Right kidney (tissue), 1 donor: Measurements from ENCODE around the gene PLXNA2.

Experiments
- DNase-seq: peaks from one replicate; pipeline ENCODE4 v3.0.0-alpha.2; 2016

Gene PLXNA2

GRCh38 chr1:208115924-208116640 is 128.1 kb downstream of the PLXNA2 start:
- DNase-seq: no peak

GRCh38 chr1:208113011-208113410 is 131.2 kb downstream of the PLXNA2 start:
- no peak for DNase-seq

GRCh38 chr1:208112401-208112800 is 131.8 kb downstream of the PLXNA2 start:
- no peak for DNase-seq

- no peak for DNase-seq
These were observed 132.5 kb downstream of the PLXNA2 start for GRCh38 chr1:208111646-208112190.

- DNase-seq: no peak
These were observed 133.9 kb downstream of the PLXNA2 start for GRCh38 chr1:208110296-208110695.

GRCh38 chr1:208108646-208109330 is 135.4 kb downstream of the PLXNA2 start:
- DNase-seq: no peak

- DNase-seq: no peak
These were observed 136.0 kb downstream of the PLXNA2 start for GRCh38 chr1:208108213-208108608.

GRCh38 chr1:208107425-208108212 is 136.6 kb downstream of the PLXNA2 start:
- no peak for DNase-seq

GRCh38 chr1:208106218-208106617 is 138.0 kb downstream of the PLXNA2 start:
- DNase-seq: no peak

- no peak for DNase-seq
These were observed 138.4 kb downstream of the PLXNA2 start for GRCh38 chr1:208105756-208106155.

- DNase-seq: no peak
These were observed 140.3 kb downstream of the PLXNA2 start for GRCh38 chr1:208103597-208104513.

GRCh38 chr1:208101661-208102431 is 142.3 kb downstream of the PLXNA2 start:
- no peak for DNase-seq

GRCh38 chr1:208100906-208101305 is 143.3 kb downstream of the PLXNA2 start:
- no peak for DNase-seq

GRCh38 chr1:208100106-208100505 is 144.1 kb downstream of the PLXNA2 start:
- no peak for DNase-seq

GRCh38 chr1:208098773-208099172 is 145.4 kb downstream of the PLXNA2 start:
- no peak for DNase-seq

GRCh38 chr1:208093754-208094719 is 150.1 kb downstream of the PLXNA2 start:
- no peak for DNase-seq

- no peak for DNase-seq
These were observed 151.1 kb downstream of the PLXNA2 start for GRCh38 chr1:208093046-208093445.

GRCh38 chr1:208090388-208091301 is 153.5 kb downstream of the PLXNA2 start:
- DNase-seq: no peak
